HCT116 (cell line): ENCODE measurements around the gene TCF15. TPM values are rescaled to one million over a fixed set of nuclear protein-coding genes. Genes with fewer than 3 reads are reported as not detected.

ENCODE experiments used
- ATAC-seq: fragments of 200-7000 bp; cut with Tn5 transposase; 2 replicates; pipeline ENCODE4 v1.9.1; 2020; ENCODE audit warnings: mild to moderate bottlenecking, moderate library complexity
- BruUV-seq: library from RNA; stranded (reverse); fragments of 400-500 nt; replicated peaks from 2 replicates; lab custom pipeline; 2021; lab: Mats Ljungman, UMichigan
- CTCF ChIA-PET: fragments of 300-600 bp; sonication (Branson Sonifier 250); formaldehyde crosslinking; loops from one replicate; lab custom pipeline; 2021; ENCODE audit warnings: antibody characterized with exemption; lab: Charles Lee
- POLR2A ChIA-PET: fragments of 300-600, 350-600 bp; sonication (Branson Sonifier 250); formaldehyde crosslinking; loops from one replicate; lab custom pipeline; 2021; ENCODE audit warnings: antibody characterized with exemption; lab: Charles Lee
- RAD21 ChIA-PET, 2 experiments: fragments of 300-600 bp; sonication (Branson Sonifier 250); formaldehyde crosslinking; loops; one replicate each; lab custom pipeline; 2023; ENCODE audit warnings: low total read pairs in 2 of 2; ENCODE audit not compliant: uncharacterized antibody in 2 of 2, unreplicated experiment in 2 of 2, low non-redundant PET in 1 of 2; lab: Charles Lee
- DNase-seq: peaks from one replicate; pipeline ENCODE4 v3.0.0-alpha.2; 2010; ENCODE audit warnings: low read depth, low spot score
- H2AFZ ChIP-seq: fragments of 200-600 bp; shearing (Covaris generic), sonication (generic); 2 replicates; pipeline ENCODE4 v1.6.1; 2017; ENCODE audit warnings: low read depth, mixed run types, mixed read lengths, antibody characterized with exemption, low read length; ENCODE audit not compliant: poor library complexity, severe bottlenecking
- H3K27ac ChIP-seq: 2 replicates; pipeline ENCODE4 v1.5.1; 2012; ENCODE audit warnings: low read depth, low read length
- H3K27me3 ChIP-seq: fragments of 200-600 bp; sonication (generic); 2 replicates; pipeline ENCODE4 v1.6.1; 2016; ENCODE audit warnings: mixed run types, low read length, mixed read lengths; ENCODE audit not compliant: insufficient read depth
- H3K36me3 ChIP-seq, 2 experiments: fragments of 200-500 bp in 1 of 2; fragments of 200-600 bp in 1 of 2; sonication (Bioruptor generic) in 1 of 2; sonication (generic) in 1 of 2; 2 replicates each; pipeline versions ENCODE4 v1.5.1 to v1.6.1; 2014 to 2016; ENCODE audit warnings: low read length in 2 of 2, inconsistent platforms in 1 of 2, mixed read lengths in 1 of 2, mixed run types in 1 of 2; ENCODE audit not compliant: insufficient read depth in 2 of 2, control insufficient read depth in 1 of 2
- H3K4me1 ChIP-seq, 2 experiments: fragments of 200-600 bp in 1 of 2; sonication (generic) in 1 of 2; 2 replicates each; pipeline versions ENCODE4 v1.5.1 to v1.6.1; 2012 to 2017; ENCODE audit warnings: low read length in 2 of 2, inconsistent platforms in 1 of 2, mild to moderate bottlenecking in 1 of 2, mixed read lengths in 1 of 2, mixed run types in 1 of 2, moderate library complexity in 1 of 2; ENCODE audit not compliant: insufficient read depth in 2 of 2, control insufficient read depth in 1 of 2
- H3K4me2 ChIP-seq: fragments of 200-600 bp; sonication (generic); 2 replicates; pipeline ENCODE4 v1.6.1; 2017; ENCODE audit warnings: mixed run types, low read length, mixed read lengths
- H3K4me3 ChIP-seq, 2 experiments: fragments of 200-600 bp in 1 of 2; sonication (generic) in 1 of 2; replicated peaks in 1 of 2; 2 replicates each; pipeline ENCODE4 v1.5.1; 2011 to 2016; ENCODE audit warnings: low read length in 2 of 2, control low read depth in 1 of 2, low read depth in 1 of 2, mild to moderate bottlenecking in 1 of 2, mixed read lengths in 1 of 2, mixed run types in 1 of 2
- H3K79me2 ChIP-seq: fragments of 200-600 bp; sonication (generic); 2 replicates; pipeline ENCODE4 v1.6.1; 2017; ENCODE audit warnings: mild to moderate bottlenecking, mixed run types, low read length, moderate library complexity, mixed read lengths; ENCODE audit not compliant: insufficient read depth
- H3K9ac ChIP-seq: fragments of 200-600 bp; sonication (generic); 2 replicates; pipeline ENCODE4 v1.6.1; 2016; ENCODE audit warnings: low read length, mixed read lengths
- H3K9me2 ChIP-seq: fragments of 200-600 bp; sonication (generic), shearing (Covaris generic); 2 replicates; pipeline ENCODE4 v1.6.1; 2017; ENCODE audit warnings: mixed run types, mild to moderate bottlenecking, moderate library complexity; ENCODE audit not compliant: insufficient read depth
- H3K9me3 ChIP-seq, 2 experiments: fragments of 200-500 bp in 1 of 2; fragments of 200-600 bp in 1 of 2; sonication (Bioruptor generic) in 1 of 2; sonication (generic) in 1 of 2; 2 replicates each; pipeline ENCODE4 v1.6.1; 2014 to 2017; ENCODE audit warnings: low read length in 2 of 2, mixed read lengths in 2 of 2, inconsistent platforms in 1 of 2, low read depth in 1 of 2, mild to moderate bottlenecking in 1 of 2, mixed run types in 1 of 2, moderate library complexity in 1 of 2; ENCODE audit not compliant: control insufficient read depth in 1 of 2, insufficient read depth in 1 of 2
- H4K20me1 ChIP-seq: fragments of 200-600 bp; sonication (generic), shearing (Covaris generic); 2 replicates; pipeline ENCODE4 v1.6.1; 2017; ENCODE audit warnings: mixed run types, mild to moderate bottlenecking, moderate library complexity; ENCODE audit not compliant: insufficient read depth
- CBX3 ChIP-seq: IDR thresholded peaks from 2 replicates; pipeline ENCODE4 v1.6.1; 2012; ENCODE audit warnings: low read depth
- CEBPB ChIP-seq: IDR thresholded peaks from 2 replicates; pipeline ENCODE4 v1.6.1; 2012; ENCODE audit warnings: low read depth
- EGR1 ChIP-seq: IDR thresholded peaks from 2 replicates; pipeline ENCODE4 v1.6.1; 2012; ENCODE audit warnings: low read depth
- ELF1 ChIP-seq: IDR thresholded peaks from 2 replicates; pipeline ENCODE4 v1.6.1; 2012; ENCODE audit warnings: low read depth, borderline replicate concordance
- FOSL1 ChIP-seq: IDR thresholded peaks from 2 replicates; pipeline ENCODE4 v1.6.1; 2012; ENCODE audit warnings: low read depth
- JUND ChIP-seq: IDR thresholded peaks from 2 replicates; pipeline ENCODE4 v1.6.1; 2012
- POLR2A ChIP-seq: IDR thresholded peaks from 2 replicates; pipeline ENCODE4 v1.7.0; 2011; ENCODE audit warnings: borderline replicate concordance; ENCODE audit not compliant: insufficient read depth, insufficient read length; ENCODE audit errors: extremely low read depth
- POLR2AphosphoS5 ChIP-seq: IDR thresholded peaks from 2 replicates; pipeline ENCODE4 v1.6.1; 2011; ENCODE audit warnings: mild to moderate bottlenecking, low read depth, low read length, moderate library complexity
- RAD21 ChIP-seq: IDR thresholded peaks from 2 replicates; pipeline ENCODE4 v1.6.1; 2012; ENCODE audit warnings: low read depth, mild to moderate bottlenecking
- SIN3A ChIP-seq: IDR thresholded peaks from 2 replicates; pipeline ENCODE4 v1.6.1; 2012; ENCODE audit warnings: low read depth
- SRF ChIP-seq: IDR thresholded peaks from 2 replicates; pipeline ENCODE4 v1.6.1; 2012; ENCODE audit warnings: low read depth
- ZBTB33 ChIP-seq: IDR thresholded peaks from 2 replicates; pipeline ENCODE4 v1.6.1; 2011; ENCODE audit warnings: mild to moderate bottlenecking, low read length, moderate library complexity; ENCODE audit not compliant: insufficient replicate concordance; ENCODE audit errors: extremely low read depth
- intact Hi-C: fragments of 100-400 bp; cut with micrococcal nuclease; formaldehyde crosslinking; loops from 2 replicates; pipeline ENCODE4 v1.10.0; 2022
- total RNA-seq: library from RNA; stranded (reverse); gene quantifications from one replicate; pipeline ENCODE4 v1.2.1, GENCODE V29; 2021; ENCODE audit not compliant: unreplicated experiment
- TF ChIP-seq, protein P1 (sequence below): IDR thresholded peaks from 2 replicates; pipeline ENCODE4 v1.6.1; 2012
- TF ChIP-seq, protein P2 (sequence below): IDR thresholded peaks from 2 replicates; pipeline ENCODE4 v1.6.1; 2012

TCF15 gene
- total RNA-seq, 1 experiment from 2014 or later = not detected

DNA sequence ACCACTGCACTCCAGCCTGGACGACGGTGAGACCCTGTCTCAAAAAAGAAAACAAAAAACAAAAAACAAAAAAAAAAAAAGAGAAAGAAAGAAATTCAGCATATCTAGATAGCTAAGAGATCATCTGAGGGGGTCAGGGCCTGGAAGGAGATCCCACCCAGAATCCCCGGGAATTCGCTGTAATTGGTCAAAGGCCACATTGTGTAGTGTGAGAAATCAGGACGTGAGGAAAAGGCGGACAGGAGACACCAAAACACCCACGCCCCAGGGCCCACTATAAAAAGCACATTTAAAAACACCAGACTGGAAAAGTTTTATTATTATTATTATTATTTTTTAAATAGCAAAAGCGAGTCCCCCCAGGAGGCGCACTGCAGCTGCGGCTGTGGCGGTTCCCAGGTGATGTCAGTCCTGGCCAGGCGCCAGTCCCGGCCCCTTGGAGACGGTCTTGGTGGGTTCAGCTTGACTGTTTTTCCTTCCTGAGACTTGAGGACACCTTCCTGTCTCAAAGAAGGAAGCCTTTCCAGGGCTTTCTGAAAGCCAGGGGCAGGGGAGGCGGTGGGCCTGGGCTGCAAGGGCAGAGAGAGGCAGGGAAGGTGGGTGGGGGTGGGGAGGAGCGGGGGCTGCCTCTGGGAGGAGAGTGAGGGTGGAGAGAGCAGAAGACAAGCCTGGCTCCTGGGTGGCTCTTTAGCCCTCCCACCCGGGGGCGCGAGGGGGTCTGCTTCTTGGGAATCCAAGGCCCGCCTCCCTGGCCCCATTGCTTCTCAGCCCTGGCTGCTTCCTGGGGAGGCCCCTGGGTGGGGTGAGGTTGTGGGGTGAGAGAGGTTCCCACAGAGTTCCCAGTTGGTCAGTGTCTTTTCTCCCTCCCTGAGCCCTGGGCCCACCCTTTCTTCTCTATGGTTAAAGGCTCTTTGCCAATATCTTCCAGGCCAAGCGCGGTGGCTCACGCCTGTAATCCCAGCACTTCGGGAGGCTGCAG lies 14.5 kb downstream of the TCF15 start:
- Histone ChIP-seq H3K4me3 (no peak overlapping the region), H3K27me3 (peaks cover 3% of the 10 kb centered on the region; the same call in 1 of the 2 replicates), H3K9ac (no peak overlapping the region), H3K27ac (no peak overlapping the region), H3K79me2 (no peaks in the 10 kb centered on the region), H2AFZ (no peak overlapping the region), H3K36me3 (no peaks in the 10 kb centered on the region)
- DNase-seq = no peak
- no TSS peak for BruUV-seq
- CTCF ChIA-PET = no interaction called here
- intact Hi-C loops = no loop called here
- ATAC-seq = no peak
- TF ChIP-seq CBX3 (no peak), JUND (no peak), FOSL1 (no peak), SIN3A (no peak), POLR2AphosphoS5 (no peak), POLR2A (no peak), ZBTB33 (no peak), SRF (no peak), EGR1 (no peak), ELF1 (no peak), CEBPB (no peak), RAD21 (no peak)
- TF ChIP-seq, protein P1, sequence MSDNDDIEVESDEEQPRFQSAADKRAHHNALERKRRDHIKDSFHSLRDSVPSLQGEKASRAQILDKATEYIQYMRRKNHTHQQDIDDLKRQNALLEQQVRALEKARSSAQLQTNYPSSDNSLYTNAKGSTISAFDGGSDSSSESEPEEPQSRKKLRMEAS = no peak
- TF ChIP-seq, protein P2, sequence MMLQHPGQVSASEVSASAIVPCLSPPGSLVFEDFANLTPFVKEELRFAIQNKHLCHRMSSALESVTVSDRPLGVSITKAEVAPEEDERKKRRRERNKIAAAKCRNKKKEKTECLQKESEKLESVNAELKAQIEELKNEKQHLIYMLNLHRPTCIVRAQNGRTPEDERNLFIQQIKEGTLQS = no peak
- TF ChIP-seq, all 23 proteins: peak for 0
- ChIA-PET POLR2A (interaction anchor here (0.6 kb wide), 1 partner anchor 64 kb away, joined by 4 read pairs; no protein-coding TSS in a partner anchor), RAD21 (interaction anchor here in 1 of 2 experiments (0.6 kb wide), 1 partner anchor 130 kb away, joined by 3 read pairs; no protein-coding TSS in a partner anchor)
- Histone ChIP-seq H3K9me3 (no peaks in the 10 kb centered on the region), H3K9me2 (no peaks in the 10 kb centered on the region), H4K20me1 (no peaks in the 10 kb centered on the region), H3K4me2 (no peak overlapping the region), H3K4me1 (no peaks in the 10 kb centered on the region)
